HepG2 (cell line): ENCODE data around the gene SRSF4. TPM values are rescaled to one million over a fixed set of nuclear protein-coding genes. Genes with fewer than 3 reads are reported as not detected.

Source experiments
- ATF4 ChIP-seq, 2 experiments: fragments of 450-650 bp in 1 of 2; sonication (generic) in 1 of 2; formaldehyde crosslinking; IDR thresholded peaks; 2 replicates each; pipeline versions ENCODE4 v1.5.0 to v1.8.0; 2020 to 2022; ENCODE audit warnings: mild to moderate bottlenecking in 1 of 2, missing genetic modification reagents in 1 of 2
- ATRX ChIP-seq: sonication (generic); formaldehyde crosslinking; IDR thresholded peaks from 2 replicates; pipeline ENCODE4 v1.4.0; 2020; ENCODE audit warnings: missing genetic modification reagents, borderline replicate concordance
- CEBPG ChIP-seq: IDR thresholded peaks from 2 replicates; pipeline ENCODE4 v1.6.1; 2016
- ETV6 ChIP-seq: sonication (generic); formaldehyde crosslinking; conservative IDR thresholded peaks from 2 replicates; pipeline ENCODE4 v1.4.0; 2020; ENCODE audit warnings: missing genetic modification reagents
- FUBP1 ChIP-seq: sonication (generic); formaldehyde crosslinking; IDR thresholded peaks from 2 replicates; pipeline ENCODE4 v1.5.1; 2020; ENCODE audit warnings: missing genetic modification reagents, mild to moderate bottlenecking, borderline replicate concordance
- HDAC2 ChIP-seq: sonication (generic); formaldehyde crosslinking; IDR thresholded peaks from 2 replicates; pipeline ENCODE4 v1.4.0; 2020; ENCODE audit warnings: missing genetic modification reagents
- HMGA1 ChIP-seq: sonication (generic); formaldehyde crosslinking; conservative IDR thresholded peaks from 2 replicates; pipeline ENCODE4 v1.4.0; 2020; ENCODE audit warnings: missing genetic modification reagents
- JUND ChIP-seq: sonication (generic); formaldehyde crosslinking; IDR thresholded peaks from 2 replicates; pipeline ENCODE4 v1.8.0; 2022; ENCODE audit warnings: mild to moderate bottlenecking, missing genetic modification reagents
- KAT8 ChIP-seq: IDR thresholded peaks from 2 replicates; pipeline ENCODE4 v1.6.1; 2016; ENCODE audit warnings: missing genetic modification reagents, missing compliant biosample characterization
- POLR2A ChIP-seq, 2 experiments: IDR thresholded peaks; 2 replicates each; pipeline ENCODE4 v1.6.1; 2011; ENCODE audit warnings: low read depth in 2 of 2, low read length in 2 of 2, mild to moderate bottlenecking in 1 of 2, moderate library complexity in 1 of 2; ENCODE audit not compliant: insufficient read depth in 1 of 2
- SKIL ChIP-seq: sonication (generic); formaldehyde crosslinking; IDR thresholded peaks from 2 replicates; pipeline ENCODE4 v1.8.0; 2022; ENCODE audit warnings: missing genetic modification reagents, mild to moderate bottlenecking, moderate library complexity, borderline replicate concordance
- SMC3 ChIP-seq: IDR thresholded peaks from 2 replicates; pipeline ENCODE4 v1.6.1; 2011; ENCODE audit warnings: low read length, improper control_type of control experiment
- TMF1 ChIP-seq: sonication (generic); formaldehyde crosslinking; IDR thresholded peaks from 2 replicates; pipeline ENCODE4 v1.8.1; 2022; ENCODE audit warnings: low read depth, missing genetic modification reagents
- ZBED4 ChIP-seq: sonication (generic); formaldehyde crosslinking; IDR thresholded peaks from 2 replicates; pipeline ENCODE4 v1.4.0; 2020; ENCODE audit warnings: missing genetic modification reagents, borderline replicate concordance
- ZNF253 ChIP-seq: sonication (generic); formaldehyde crosslinking; IDR thresholded peaks from 2 replicates; pipeline ENCODE4 v1.8.0; 2022; ENCODE audit warnings: mild to moderate bottlenecking, missing genetic modification reagents, borderline replicate concordance
- ZNF281 ChIP-seq: sonication (generic); formaldehyde crosslinking; IDR thresholded peaks from 2 replicates; pipeline ENCODE4 v1.4.0; 2020; ENCODE audit warnings: missing genetic modification reagents, borderline replicate concordance
- ZNF781 ChIP-seq: sonication (generic); formaldehyde crosslinking; IDR thresholded peaks from 2 replicates; pipeline ENCODE4 v1.5.1; 2020; ENCODE audit warnings: borderline replicate concordance, mild to moderate bottlenecking, missing genetic modification reagents; ENCODE audit errors: not compliant biosample characterization
- polyA plus RNA-seq, 8 experiments: library from polyadenylated mRNA; depleted of rRNA in 3 of 8; stranded (reverse) in 7 of 8; unstranded in 1 of 8; fragments of >200 nt; fragmentation: Illumina TruSeq in 4 of 8; extraction: Trizol in 4 of 8; gene quantifications; 2 replicates each; pipeline versions ENCODE4 v1.2.1 to v1.2.3, GENCODE V29; 2011 to 2016; ENCODE audit warnings: low read depth in 4 of 8, missing spikeins in 1 of 8, mixed read lengths in 1 of 8; ENCODE audit not compliant: insufficient read depth in 1 of 8
- total RNA-seq, 5 experiments: library from RNA; depleted of rRNA; stranded (reverse); fragments of >200 nt; fragmentation: Illumina TruSeq; extraction: Trizol; gene quantifications; 2 replicates each; pipeline ENCODE4 v1.2.3, GENCODE V29; 2016; ENCODE audit warnings: low read depth in 1 of 5

The SRSF4 gene
- total and polyA plus RNA-seq, 2 of the 13 experiments (the other 11 are each of a cell fraction or from before 2014, with no cell fraction given), result 37.7 to 50.9 TPM

GRCh38 chr1:29145739-29146437 is 35.8 kb downstream of the SRSF4 start (continued):
- TF ChIP-seq ZBED4 (CRISPR knock-in tag), result no peak
- TF ChIP-seq ZNF781 (CRISPR knock-in tag), result no peak
- TF ChIP-seq ZNF253 (CRISPR knock-in tag), result no peak
- 0 out of 2 replicates have a peak, but pooled peaks have one; percentile 17 for TF ChIP-seq JUND (CRISPR knock-in tag)
- peak in 1 of 2 experiments; percentile 41; a peak in 1 of 4 replicates for TF ChIP-seq ATF4 (CRISPR knock-in tag; IDR thresholded peaks at IDR 0.05)
- peak; percentile 73 for TF ChIP-seq KAT8
- TF ChIP-seq HMGA1 (CRISPR knock-in tag), result no peak
- TF ChIP-seq ATRX (CRISPR knock-in tag), result no peak
- TF ChIP-seq SMC3, result peak; percentile 22; the same call in 1 of the 2 replicates
- TF ChIP-seq TMF1 (CRISPR knock-in tag), result no peak
- no peak for TF ChIP-seq ETV6 (CRISPR knock-in tag)
- peak; percentile 71 for TF ChIP-seq HDAC2 (CRISPR knock-in tag)
- TF ChIP-seq CEBPG (CRISPR knock-in tag), result peak; percentile 87
- peak in 1 of 2 experiments; percentile 45; a peak in 1 of 4 replicates for TF ChIP-seq POLR2A (IDR thresholded peaks at IDR 0.05; ENCODE audit: insufficient read depth in 1 of 2, low read depth in 2 of 2, low read length in 2 of 2)
- TF ChIP-seq SKIL, result peak; percentile 41; the same call in 1 of the 2 replicates
- peak; percentile 70; the same call in 1 of the 2 replicates for TF ChIP-seq ZNF281 (CRISPR knock-in tag)
- TF ChIP-seq FUBP1 (CRISPR knock-in tag), result no peak
